GM21529 (cell line): ENCODE measurements around the gene CHD9.

Experiments used
- ATAC-seq: cut with Tn5 transposase; IDR thresholded peaks from one replicate; pipeline ENCODE4 v1.9.1; 2021; ENCODE audit not compliant: unreplicated experiment

CHD9 gene

GRCh38 chr16:53129281-53130158, 74.7 kb downstream of the CHD9 start:
- ATAC-seq = no peak

- peak; percentile 80 for ATAC-seq
Observed at GRCh38 chr16:53130159-53131049, 75.6 kb downstream of the CHD9 start.

GRCh38 chr16:53131050-53131362, 76.2 kb downstream of the CHD9 start:
- peak; percentile 2 for ATAC-seq

- ATAC-seq = peak; percentile 18
Observed at GRCh38 chr16:53131363-53132071, 76.7 kb downstream of the CHD9 start.

- no peak for ATAC-seq
Observed at GRCh38 chr16:53132406-53132805, 77.6 kb downstream of the CHD9 start.

GRCh38 chr16:53135329-53135728, 80.5 kb downstream of the CHD9 start:
- no peak for ATAC-seq

GRCh38 chr16:53142823-53143568, 88.2 kb downstream of the CHD9 start:
- ATAC-seq = no peak

GRCh38 chr16:53147500-53148065, 92.8 kb downstream of the CHD9 start:
- no peak for ATAC-seq

- no peak for ATAC-seq
Observed at GRCh38 chr16:53150769-53151168, 96.0 kb downstream of the CHD9 start.

GRCh38 chr16:53152329-53152728, 97.5 kb downstream of the CHD9 start:
- ATAC-seq = no peak

GRCh38 chr16:53153130-53153529, 98.3 kb downstream of the CHD9 start:
- ATAC-seq = no peak

- no peak for ATAC-seq
Observed at GRCh38 chr16:53154513-53154912, 99.7 kb downstream of the CHD9 start.

- no peak for ATAC-seq
Observed at GRCh38 chr16:53156516-53156915, 101.7 kb downstream of the CHD9 start.

GRCh38 chr16:53159781-53160436, 105.1 kb downstream of the CHD9 start:
- peak; percentile 75 for ATAC-seq

GRCh38 chr16:53166099-53166498, 111.3 kb downstream of the CHD9 start:
- no peak for ATAC-seq

- no peak for ATAC-seq
Observed at GRCh38 chr16:53168744-53169143, 114.0 kb downstream of the CHD9 start.

GRCh38 chr16:53172517-53172916, 117.7 kb downstream of the CHD9 start:
- no peak for ATAC-seq

GRCh38 chr16:53175118-53175517, 120.3 kb downstream of the CHD9 start:
- ATAC-seq = no peak

GRCh38 chr16:53176434-53176833, 121.6 kb downstream of the CHD9 start:
- ATAC-seq = no peak

- ATAC-seq = no peak
Observed at GRCh38 chr16:53183442-53183841, 128.7 kb downstream of the CHD9 start.
